GM12874 (cell line): ENCODE data around the gene SIRPG.

Experiments
- CTCF ChIP-seq: IDR thresholded peaks from 2 replicates; pipeline ENCODE4 v1.5.1; 2011; ENCODE audit warnings: low read depth, mild to moderate bottlenecking, control low read depth, low read length, moderate library complexity; ENCODE audit not compliant: insufficient read depth

Gene SIRPG

GRCh38 chr20:1694672-1695071 lies 37.1 kb upstream of the SIRPG start:
- TF ChIP-seq CTCF = no peak

- TF ChIP-seq CTCF = no peak
These were observed 35.8 kb upstream of the SIRPG start for GRCh38 chr20:1693427-1693826.

GRCh38 chr20:1689721-1690120 lies 32.1 kb upstream of the SIRPG start:
- no peak for TF ChIP-seq CTCF

GRCh38 chr20:1688886-1689538 lies 31.4 kb upstream of the SIRPG start:
- TF ChIP-seq CTCF = no peak

GRCh38 chr20:1687053-1687452 lies 29.5 kb upstream of the SIRPG start:
- no peak for TF ChIP-seq CTCF

GRCh38 chr20:1686151-1686748 lies 28.7 kb upstream of the SIRPG start:
- TF ChIP-seq CTCF = no peak

GRCh38 chr20:1685304-1686052 lies 27.9 kb upstream of the SIRPG start:
- TF ChIP-seq CTCF = no peak
